Tongue (tissue), 2 donors: ENCODE measurements around the gene GRB7. TPM values are rescaled to one million over a fixed set of nuclear protein-coding genes. Genes with fewer than 3 reads are reported as not detected.
"Not testable (repeated sequence)": the region's sequence is repeated elsewhere in the genome, so short reads cannot be mapped to it uniquely, and the experiment has no call there.

ENCODE experiments used
- DNase-seq: peaks from one replicate; pipeline ENCODE4 v3.0.0-alpha.2; 2015
- total RNA-seq: library from RNA; depleted of rRNA; stranded (reverse); fragments of >200 nt; gene quantifications from one replicate; pipeline ENCODE4 v1.2.3, GENCODE V29; 2014

GRB7 gene
- total RNA-seq, 1 donor from 2014 or later, result 11.4 TPM

DNA sequence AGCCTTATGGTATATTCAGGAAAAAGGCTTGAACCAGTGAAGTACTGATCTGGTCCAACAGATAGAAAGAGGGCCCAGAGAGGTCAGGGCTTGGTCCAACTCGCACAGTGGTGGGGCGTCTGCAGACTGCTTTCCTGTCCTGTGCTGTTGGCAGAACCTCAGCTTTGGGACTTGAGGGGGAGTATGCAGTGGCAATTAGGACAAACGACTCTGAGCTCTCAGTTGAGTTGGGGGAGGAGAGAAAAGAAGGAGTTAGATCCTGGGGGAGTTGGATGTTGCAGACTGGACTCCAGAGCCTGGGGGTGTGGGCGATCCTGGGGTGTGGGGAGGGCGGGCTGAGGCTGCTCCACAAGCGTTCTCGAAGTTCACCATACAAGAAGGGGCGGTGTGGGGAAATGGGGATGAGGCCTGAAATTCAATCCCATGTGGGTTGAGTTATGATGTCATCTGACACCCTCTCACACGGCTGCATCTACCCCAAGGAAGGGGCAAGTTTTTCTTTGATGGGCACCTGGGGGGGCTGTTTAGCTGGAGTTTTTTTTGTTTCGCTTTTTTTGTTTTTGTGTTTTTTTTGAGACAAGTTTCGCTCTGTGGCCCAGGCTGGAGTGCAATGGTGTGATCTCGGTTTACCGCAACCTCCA, 14.6 kb downstream of the GRB7 start:
- no peak for DNase-seq

DNA sequence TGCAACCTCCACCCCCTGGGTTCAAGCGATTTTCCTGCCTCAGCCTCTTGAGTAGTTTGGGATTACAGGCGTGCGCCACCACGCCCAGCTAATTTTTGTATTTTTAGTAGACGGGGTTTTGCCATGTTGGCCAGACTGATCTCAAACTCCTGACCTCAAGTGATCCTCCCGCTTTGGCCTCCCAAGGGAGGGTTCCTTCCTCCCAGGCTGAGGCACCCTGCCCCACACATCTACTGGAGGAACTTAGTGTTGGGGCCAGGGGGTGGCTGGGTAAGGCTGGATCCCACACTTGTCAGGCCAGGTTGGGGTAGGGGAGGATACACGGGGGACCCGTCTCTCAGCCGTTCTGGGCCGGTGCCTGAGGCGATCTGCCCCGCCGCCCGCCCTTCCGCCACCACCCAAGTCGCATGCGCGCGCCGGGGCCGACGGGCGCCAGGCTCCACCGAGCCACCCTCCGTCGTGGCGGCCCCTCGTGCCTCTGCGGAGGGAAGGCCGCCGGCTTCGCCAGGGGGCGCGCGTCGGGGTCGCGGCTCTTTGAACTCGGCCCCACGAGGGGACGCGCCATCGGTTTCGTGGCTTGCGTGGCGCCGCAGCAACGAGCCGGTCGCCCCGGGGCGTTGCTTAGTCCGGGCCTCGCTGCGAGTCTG, 15.9 kb downstream of the GRB7 start:
- no peak for DNase-seq

DNA sequence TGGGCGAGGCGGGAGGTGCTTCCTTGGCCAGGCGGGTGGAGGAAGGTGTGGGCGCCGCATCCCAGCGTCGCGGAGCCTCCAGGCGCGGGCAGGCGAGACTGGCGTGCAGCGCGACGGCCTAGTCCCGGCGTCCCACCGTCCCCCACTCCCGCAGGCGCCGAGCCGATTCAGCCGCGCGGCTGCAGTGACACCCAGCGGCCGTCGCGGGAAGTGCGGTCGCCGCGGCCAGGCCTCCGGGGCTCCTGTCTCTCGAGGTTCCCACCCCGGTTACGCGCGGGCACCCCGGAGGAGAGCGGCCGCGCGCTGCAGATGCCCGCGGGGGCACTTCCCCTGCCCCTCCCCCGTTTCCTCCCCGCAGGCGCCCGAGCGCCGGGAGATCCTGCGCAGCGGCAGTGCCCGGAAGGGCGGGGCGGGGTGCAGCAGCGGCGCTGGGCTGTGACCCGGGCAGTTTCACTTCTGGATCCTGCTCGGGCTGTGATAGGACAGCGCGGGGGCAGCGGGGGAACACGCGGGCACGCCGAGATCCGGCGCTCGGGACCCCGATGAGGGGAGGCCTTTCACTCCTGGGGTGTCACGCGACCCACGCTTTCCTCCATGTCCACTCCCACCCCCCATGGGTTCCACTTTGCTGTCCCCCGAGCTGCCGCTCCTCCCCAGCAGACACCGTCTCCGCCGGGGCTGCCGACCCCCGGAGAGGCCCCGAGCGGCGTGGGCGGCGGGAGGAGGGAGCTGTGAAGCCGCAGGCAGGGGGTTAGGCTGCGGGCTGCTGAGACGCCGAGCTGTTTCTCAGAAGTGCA, 16.6 kb downstream of the GRB7 start:
- peak; percentile 86 for DNase-seq

- peak; percentile 14 for DNase-seq
These were observed 17.3 kb downstream of the GRB7 start for GRCh38 chr17:39754958-39755553.

GRCh38 chr17:39755554-39756379, 18.0 kb downstream of the GRB7 start:
- DNase-seq, result no peak

- no peak for DNase-seq
These were observed 18.8 kb downstream of the GRB7 start for GRCh38 chr17:39756380-39757079.

DNA sequence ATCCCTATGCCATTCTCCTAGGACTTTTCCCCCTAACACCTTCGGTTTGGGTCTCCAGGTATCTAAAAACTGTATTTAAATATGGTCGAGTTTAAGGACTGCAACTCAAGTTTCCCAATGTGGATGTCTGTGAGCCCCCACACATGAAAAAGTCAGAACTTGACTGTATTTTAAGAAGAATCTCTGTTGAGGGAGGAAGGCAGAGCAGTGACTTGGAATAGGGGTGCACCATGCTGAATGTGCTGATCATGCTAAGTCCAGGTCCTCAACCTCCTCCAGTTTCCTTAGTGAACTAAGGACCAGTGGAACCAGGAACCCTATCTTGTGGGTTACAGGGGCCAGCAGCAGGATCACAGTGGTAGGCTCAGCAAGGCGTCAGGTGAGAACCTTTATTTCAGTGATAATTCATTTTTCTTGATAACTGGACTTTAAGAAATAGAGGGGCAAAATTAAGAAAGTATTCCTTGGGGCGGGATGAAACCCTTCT, 19.5 kb downstream of the GRB7 start:
- DNase-seq, result no peak

DNA sequence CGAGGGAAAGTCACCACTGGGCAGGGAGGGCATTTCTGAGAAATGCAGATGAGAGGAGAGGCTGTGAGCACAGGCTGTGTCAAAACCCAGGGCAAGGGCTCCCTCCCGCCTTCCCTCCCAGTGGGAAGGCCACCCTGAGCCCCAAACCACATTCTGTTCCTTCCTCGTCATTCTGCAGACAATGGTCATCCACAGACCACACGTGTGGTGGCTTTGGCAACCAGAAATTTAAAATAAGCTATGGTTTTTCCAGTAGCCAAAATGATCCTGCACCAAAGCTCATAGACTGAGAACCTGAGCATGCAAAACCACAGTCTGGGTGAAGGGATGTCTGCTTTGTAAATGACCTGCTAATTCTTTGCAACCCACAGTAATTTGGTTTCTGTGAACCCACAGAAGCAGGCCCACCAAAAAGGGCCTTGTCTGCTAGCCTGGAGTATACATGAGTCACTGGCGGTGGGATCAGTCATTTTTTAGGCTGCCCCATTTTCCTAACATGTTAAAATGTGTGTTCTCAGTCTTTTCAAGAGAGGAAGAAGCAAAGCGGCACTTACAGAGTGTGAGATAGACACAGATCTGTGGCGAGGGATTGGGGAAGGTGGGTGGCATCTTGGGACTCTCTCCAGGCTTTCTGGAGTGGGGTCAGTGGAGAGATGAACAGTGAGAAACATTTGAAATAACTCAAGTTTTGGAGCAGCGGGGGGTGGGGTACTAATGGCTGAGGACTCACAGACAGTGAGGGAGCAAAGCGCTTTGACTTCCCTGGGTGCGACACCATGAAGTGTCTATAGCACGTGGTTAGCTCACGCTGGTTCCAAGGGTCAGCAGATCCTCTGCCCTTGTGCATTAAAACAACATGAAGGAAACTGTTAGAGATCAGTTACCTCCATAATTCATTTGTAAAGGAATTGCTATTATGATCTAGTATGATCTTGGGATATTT, 20.5 kb downstream of the GRB7 start:
- DNase-seq, result no peak

DNA sequence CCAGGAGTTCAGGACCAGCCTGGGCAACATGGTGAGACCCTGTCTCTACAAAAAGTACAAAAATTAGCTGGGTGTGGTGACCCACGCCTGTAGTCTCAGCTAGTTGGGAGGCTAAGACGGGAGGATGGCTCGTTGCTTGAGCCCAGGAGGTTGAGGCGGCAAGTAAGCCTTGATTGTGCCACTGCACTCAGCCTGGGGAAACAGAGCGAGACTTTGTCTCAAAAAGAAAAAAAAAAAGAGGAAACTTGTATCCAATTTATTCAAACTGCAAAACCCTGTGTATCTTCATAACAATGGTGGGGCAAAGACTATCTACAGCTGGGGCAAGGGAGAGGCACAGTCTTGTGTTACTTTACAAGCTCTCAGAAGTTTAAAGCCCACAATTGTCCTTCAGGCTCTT, 21.5 kb downstream of the GRB7 start:
- no peak for DNase-seq

DNA sequence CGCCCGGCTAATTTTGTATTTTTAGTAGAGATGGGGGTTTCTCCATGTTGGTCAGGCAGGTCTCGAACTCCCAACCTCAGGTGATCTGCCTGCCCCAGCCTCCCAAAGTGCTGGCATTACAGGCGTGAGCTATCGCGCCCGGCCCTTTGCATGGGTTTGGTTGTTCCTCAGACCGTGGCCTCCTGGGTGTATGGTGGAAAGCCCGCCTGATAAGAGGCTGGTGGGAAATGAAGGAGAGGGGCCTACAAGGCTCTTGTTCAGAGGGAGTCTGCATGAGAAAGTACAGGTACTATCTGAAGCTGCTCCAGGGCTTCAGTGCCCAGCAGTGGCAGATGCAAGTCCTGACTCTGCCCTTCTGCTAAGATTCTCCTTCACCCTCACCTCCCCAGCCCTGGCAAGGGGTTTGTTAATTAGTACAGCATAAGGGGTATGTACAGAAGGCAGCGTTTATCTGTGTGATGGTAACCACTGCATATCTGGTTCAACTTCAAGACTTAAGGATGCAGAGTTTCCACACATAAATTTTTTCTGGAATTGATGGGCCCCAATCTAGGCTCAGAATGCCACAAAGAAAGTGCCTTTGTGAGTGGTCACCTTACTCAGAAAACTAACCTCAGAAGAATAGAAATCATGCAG, 24.2 kb downstream of the GRB7 start:
- DNase-seq, result no peak

DNA sequence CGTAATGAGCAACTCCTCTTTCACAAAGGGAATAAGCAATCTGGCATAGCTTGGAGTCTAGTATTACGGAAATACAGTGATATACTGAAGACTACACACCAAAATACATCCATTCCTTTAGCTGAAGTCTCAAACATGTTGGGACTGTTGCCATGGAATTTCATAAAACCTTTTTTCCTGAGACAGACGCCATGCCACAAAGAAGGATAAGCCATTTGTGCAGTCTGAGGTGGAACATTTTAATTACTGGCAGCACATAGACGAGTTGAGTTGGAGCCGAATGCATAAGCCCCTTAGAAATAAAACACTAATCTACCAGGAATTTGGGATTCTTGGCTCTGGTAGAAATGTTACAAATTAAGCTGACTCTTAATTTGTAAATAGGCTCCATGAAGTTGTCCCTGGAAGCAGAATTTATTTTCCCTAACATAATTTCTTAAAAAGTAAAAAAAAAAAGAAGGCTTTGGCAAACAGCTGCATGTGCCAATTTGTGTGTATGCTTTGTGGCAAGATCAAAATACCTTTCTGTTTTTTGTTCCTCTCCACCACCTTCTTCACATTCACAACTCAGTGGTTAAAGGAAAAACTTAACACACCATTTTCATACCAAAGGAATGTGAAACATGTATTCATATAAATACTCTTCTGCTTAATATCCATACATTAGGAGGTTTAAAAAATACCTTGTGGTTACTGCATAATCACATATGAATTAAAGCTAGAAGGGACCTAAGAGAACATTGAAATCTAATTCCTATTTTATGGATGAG, 25.5 kb downstream of the GRB7 start:
- peak; percentile 51 for DNase-seq

GRCh38 chr17:39764171-39764570, 26.4 kb downstream of the GRB7 start:
- DNase-seq, result not testable (repeated sequence)

- no peak for DNase-seq
These were observed 27.4 kb downstream of the GRB7 start for GRCh38 chr17:39765175-39765574.

- no peak for DNase-seq
These were observed 28.0 kb downstream of the GRB7 start for GRCh38 chr17:39765766-39766165.

GRCh38 chr17:39767147-39767546, 29.4 kb downstream of the GRB7 start:
- DNase-seq, result no peak

DNA sequence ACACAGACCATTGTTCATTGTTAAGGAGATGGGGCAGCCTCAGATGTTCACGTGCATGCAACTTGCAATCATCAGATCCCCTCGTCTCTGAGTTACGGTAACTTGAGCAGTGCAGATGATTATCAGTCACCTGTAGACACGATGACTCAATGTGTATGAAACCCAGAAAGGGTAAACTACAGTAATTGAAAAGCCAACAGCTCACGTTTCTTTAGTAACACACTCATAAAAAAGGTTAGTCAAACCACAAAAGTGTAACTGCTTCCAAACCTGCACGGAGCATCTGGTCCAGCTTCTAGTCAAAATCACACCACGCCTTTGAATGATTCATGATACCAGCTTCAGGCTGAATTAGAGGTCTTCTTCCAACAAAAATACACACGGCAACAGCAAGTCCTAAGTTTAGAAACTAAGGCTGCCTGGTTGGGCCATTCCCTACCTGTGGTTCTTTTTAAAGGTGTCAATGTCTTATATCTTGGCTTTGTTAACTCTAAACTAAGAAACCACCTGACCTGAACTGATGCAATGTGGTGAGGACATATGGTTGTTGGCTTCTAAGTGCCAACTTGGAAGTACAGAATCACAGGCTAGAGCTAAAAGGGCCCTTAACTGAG, 32.3 kb downstream of the GRB7 start:
- DNase-seq, result no peak

GRCh38 chr17:39772415-39772814, 34.7 kb downstream of the GRB7 start:
- DNase-seq, result no peak
